NK-92 (cell line): ENCODE results near the gene IFNA8.
"Not testable (repeated sequence)": the region's sequence is repeated elsewhere in the genome, so short reads cannot be mapped to it uniquely, and the experiment has no call there.

Source experiments
- DNase-seq: peaks from one replicate; lab custom pipeline; 2025; ENCODE audit not compliant: unreplicated experiment; lab: John Stamatoyannopoulos, UW

The IFNA8 gene

DNA sequence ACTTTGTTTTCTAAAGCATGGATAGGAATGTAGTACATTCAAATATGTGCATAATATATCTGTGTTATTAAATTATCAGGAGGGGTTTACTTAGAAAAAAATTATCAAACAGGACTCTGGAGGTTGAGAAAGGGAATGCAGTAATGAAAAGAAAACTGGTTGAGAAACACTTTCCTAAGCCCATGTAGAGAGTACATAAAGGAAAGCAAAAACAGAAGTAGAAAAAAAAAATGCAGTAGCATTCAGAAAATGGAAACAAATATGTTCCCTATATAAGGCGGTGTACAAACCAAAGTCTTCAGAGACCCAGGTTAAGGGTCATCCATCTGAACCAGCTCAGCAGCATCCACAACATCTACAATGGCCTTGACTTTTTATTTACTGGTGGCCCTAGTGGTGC lies at the start of gene IFNA8:
IFNA8 (plus strand) TSS at position 301 of the 400 bp plus-strand sequence; CDS start at position 361, 60 bp downstream.
- no peak for DNase-seq

- no peak for DNase-seq
Observed at GRCh38 chr9:21362287-21362686, 46.6 kb upstream of the IFNA8 start.

DNA sequence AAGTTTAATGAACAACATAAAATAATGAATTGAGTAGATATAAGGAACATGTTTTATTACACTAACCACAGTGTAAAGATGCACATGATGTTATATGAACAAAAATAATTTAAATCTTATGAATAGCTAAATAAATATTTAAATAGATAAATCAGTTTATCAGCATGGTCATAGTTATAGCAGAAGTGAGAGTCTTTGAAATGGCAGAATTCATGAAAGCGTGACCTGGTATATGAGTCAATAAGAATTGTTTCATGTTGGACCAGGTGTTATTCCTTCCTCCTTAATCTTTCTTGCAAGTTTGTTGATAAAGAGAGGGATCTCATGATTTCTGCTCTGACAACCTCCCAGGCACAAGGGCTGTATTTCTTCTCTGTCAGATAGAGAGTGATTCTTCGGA lies 41.7 kb upstream of the IFNA8 start:
- not testable (repeated sequence) for DNase-seq

DNA sequence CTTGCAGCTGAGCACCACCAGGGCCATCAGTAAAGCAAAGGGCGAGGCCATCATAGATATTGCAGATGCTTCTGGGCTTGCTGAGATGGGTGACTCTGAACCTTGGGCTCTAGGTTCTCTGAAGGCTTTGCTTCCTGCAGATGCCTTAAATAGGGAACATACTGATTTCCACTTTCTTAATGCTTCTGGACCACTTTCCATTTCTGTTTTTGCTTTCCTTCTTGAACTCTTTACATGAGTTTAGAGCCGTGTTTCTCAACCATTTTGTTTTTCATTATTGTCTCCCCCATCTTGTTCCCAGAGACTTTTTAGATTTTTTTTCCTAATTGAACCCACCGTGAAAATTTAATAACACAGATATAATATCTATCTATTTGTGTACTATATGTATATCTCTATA lies 41.0 kb upstream of the IFNA8 start, which contains the start of gene IFNA13:
IFNA13 (minus strand) TSS at position 101 of the 400 bp plus-strand sequence; CDS start at position 54, 47 bp downstream.
- DNase-seq: no peak

DNA sequence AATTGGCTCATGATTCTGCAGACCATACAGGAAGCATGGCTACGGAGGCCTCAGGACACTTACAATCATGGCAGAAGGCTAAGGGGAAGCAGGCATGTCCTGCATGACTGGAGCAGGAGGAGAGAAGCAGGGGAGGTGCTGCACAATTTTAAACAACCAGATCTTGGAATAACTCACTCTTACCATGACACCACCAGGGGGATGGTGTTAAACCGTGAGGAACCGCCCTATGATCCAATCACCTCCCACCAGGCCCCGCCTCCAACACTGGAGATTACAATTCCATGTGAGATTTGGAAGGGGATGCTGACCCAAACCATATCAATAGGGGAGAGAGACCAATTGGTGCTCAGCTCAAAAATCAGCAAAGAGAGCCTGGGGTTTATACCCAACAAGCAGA lies 37.5 kb upstream of the IFNA8 start:
- DNase-seq: not testable (repeated sequence)

DNA sequence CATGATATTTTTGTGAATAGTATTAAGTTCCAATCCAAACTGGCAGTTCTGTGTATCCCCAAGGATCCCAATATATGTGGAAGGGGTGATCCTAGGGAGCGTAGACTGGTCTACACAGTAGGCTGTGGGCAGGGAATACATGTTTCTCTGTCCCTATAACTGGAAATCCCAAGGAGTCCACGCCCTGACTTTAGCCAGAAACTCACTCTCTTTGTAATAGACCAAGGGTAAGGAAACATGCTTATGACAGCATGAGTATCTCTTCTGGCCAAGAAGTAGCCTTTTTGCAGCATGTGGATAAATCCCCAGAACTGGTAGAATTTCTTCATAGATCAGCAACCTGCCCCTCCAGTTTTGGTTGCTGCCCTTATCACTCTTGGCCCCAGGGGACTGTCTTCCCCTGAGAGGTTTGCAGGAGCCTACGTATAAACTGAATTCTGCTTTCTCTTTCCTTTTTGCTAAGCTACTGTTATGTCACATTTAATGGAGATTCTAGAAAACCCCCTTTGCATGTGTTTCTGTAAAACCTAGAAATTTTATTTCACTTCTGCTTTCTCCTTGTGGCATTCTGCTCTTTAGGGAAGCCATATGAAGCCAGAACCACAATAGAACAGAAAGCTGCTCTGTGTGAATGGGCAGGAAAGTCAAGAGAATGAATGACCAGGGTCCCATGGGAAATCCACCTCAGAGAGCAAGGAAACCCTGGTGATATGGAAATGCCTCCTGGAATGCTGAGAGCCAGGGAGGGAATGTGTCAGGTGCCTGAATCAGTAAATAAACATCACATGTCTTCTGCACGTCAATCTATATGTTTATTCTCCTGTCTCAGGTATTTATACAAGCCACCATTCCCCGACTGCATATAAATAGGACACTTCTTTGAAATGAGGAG lies 27.2 kb upstream of the IFNA8 start:
- DNase-seq: no peak

GRCh38 chr9:21383627-21384026 lies 25.3 kb upstream of the IFNA8 start:
- DNase-seq: no peak

DNA sequence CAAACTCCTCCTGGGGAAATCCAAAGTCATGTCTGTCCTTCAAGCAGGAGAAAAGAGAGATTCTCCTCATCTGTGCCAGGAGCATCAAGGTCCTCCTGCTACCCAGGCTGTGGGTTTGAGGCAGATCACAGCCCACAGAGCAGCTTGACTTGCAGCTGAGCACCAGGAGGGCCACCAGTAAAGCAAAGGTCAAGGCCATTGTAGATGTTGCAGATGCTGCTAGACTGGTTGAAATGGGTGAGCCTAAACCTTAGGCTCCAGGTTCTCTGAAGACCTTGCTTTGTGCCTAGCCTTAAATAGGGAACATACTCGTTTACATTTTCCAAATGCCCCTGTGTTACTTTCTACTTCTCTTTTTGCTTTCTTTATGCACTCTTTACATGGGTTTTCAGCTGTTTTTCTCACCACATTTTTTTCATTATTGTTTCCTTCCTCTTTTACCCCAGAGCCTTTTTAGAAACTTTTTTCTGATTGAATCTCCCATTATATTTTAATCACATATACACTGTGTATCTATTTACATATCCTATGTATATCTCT lies 23.7 kb upstream of the IFNA8 start, which contains the start of gene IFNA2:
IFNA2 (minus strand) TSS at position 268 of the 540 bp plus-strand sequence; CDS start at position 199, 69 bp downstream.
- DNase-seq: no peak

DNA sequence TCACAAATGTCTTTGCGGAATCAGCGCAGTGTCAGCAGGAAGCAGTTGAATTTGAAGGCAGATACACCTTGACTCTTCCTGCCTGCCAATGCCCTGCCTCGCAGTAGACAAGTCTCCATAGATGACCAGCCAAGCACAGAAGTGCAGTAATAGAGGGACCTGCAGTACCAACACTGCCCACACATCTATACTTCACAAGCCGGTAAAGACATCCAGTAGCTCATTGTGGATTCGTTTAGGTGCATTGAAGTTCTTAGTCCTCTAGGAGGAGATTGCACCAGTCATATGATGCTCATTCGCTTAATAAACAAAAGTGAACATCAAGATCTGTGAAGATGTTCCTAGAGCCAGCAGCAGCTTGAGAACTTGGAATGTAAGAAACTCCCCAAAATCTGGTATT lies 16.6 kb upstream of the IFNA8 start:
- DNase-seq: no peak

DNA sequence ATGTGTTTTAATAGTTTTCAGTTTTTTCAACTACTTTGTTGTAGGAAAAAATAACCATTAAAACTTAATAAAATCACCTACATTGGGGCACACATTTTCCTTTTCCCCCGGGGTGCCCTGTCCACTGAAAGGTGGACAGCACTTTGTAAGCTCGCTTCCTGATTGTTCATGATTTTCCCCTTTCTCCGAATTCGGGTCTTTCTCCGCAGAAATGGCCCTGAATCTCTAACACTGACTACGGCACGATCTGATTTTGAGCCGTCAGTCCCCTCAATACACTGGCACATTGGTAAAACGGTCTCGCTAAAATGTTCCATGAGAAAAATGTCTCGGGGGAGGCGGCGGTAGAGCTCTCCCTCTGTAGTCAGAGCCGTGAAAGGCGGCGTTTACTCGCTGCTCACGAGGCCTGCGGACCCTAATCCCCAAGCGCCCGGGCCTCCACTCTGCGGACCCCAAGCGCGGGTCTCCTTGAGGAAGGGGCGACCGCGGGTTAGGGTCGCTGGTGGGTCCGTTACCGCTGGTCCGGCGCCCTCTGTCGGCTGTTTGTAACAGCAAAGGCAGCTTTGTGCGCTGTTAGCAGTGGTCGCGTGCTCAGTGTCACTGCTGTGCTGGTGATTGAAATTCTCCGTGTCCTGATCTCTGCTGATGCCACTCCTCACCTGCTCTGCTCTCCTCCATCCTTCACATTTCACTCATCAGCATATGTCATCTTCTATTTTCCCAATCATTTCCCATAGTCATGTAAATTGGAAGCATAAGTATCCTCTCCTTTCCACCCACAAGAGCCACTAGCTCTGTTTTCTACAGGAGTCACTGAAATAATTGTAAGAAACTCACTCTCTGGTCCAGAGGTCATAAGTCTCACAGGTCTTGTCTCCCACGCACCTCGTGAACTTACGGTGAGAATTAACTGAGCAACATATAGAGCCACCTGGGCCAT lies 12.9 kb upstream of the IFNA8 start:
- DNase-seq: no peak

DNA sequence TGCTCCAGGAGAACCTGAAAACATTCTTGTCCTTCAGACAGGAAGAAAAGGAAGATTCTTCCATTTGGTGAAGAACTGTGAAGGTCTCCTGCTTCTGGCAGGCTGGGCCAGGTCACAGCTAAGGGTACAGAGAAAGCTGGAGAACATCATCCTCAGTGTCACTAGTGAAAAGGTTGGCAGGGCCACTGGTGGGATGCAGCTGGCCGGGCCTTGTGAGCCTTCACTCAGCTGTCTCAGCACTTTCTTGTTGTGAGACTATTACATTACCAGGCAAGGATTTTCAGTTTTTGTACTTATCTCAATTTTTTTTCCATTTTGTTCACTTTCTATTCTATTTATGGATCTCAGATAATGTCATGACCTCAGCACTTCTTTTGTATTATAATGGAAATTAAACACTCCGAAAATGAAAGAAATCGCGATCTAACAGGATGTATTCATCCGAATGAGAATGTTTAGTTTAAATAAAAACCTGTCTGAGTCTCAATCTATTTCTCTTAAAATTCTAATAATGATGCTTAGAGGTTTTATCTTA lies 9.9 kb upstream of the IFNA8 start:
- no peak for DNase-seq

- DNase-seq: no peak
Observed at GRCh38 chr9:21399956-21400355, 9.0 kb upstream of the IFNA8 start.

- no peak for DNase-seq
Observed at GRCh38 chr9:21402386-21403251, 6.3 kb upstream of the IFNA8 start.

- no peak for DNase-seq
Observed at GRCh38 chr9:21404146-21404545, 4.8 kb upstream of the IFNA8 start.

- DNase-seq: no peak
Observed at GRCh38 chr9:21412107-21412506, 3.2 kb downstream of the IFNA8 start.

DNA sequence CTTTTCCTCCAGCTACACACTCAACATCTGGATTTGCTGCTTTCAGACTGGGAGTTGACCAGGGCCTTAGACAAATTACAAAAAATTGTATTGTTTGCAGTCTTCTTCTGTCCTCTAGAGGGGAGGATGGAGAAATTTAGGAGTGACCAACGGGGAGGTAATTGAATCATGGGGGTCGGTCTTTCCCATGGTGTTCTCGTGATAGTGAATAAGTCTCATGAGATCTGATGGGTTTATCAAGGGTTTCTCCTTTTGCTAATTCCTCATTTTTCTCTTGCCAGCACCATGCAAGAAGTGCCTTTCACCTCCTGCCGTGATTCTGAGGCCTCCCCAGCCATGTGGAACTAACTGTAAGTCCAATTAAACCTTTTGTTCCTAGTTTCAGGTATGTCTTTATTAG lies 4.2 kb downstream of the IFNA8 start:
- no peak for DNase-seq

- DNase-seq: no peak
Observed at GRCh38 chr9:21413624-21414023, 4.7 kb downstream of the IFNA8 start.

GRCh38 chr9:21414220-21414940 lies 5.5 kb downstream of the IFNA8 start:
- DNase-seq: no peak

DNA sequence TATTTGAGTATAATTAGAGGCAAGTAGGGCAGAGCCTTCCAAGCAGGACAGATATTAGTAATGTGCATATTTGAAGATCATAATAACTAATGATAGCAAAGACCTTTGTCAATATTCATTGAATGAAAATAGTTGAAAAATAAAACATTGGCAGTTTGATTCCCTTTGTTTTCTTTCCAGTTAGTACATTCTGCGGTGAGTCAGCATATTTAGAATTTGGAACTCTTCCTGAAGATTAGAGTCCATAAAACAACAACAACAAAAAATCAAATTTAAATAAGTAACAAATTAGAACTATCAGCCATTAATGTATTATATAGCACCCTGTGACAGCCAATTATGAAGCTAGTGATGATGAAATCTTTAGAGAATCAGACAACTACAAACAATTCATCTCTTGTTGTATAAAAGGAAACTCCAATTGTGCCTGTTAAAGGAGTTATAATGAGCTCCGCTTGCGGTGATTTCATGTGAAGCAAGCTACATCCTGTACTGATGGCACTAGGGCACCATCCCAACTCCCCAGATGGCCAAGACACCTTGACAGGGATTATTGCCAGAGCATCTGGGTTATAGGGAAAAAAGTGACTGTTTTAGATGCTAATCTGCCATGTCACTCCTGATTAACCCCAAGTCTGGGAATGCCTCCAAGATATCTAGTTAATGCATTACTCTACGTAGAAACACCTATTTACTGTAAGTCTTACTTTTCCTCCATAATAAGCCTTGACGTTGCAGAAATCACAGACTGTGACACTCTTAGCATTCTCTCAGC lies 6.8 kb downstream of the IFNA8 start:
- no peak for DNase-seq
